Measurements from ENCODE around the gene HSPG2. TPM values are rescaled to one million over a fixed set of nuclear protein-coding genes. Genes with fewer than 3 reads are reported as not detected.
"Not testable (repeated sequence)": the region's sequence is repeated elsewhere in the genome, so short reads cannot be mapped to it uniquely, and the experiment has no call there.

The HSPG2 gene
- polyA plus RNA-seq, 1 donor from 2014 or later = 0.79 TPM

- H3K36me3 ChIP-seq (ENCODE audit: insufficient read depth, low read length) = no peaks in the 10 kb centered on the region
Observed at GRCh38 chr1:21909787-21910503, 27.2 kb downstream of the HSPG2 start.

GRCh38 chr1:21909286-21909759 lies 27.8 kb downstream of the HSPG2 start:
- Histone ChIP-seq H3K4me2 (ENCODE audit: low read length) (no peak overlapping the region), H3K27me3 (ENCODE audit: insufficient read depth, low read depth, low read length) (no peaks in the 10 kb centered on the region), H3K27ac (ENCODE audit: low read length) (no peak overlapping the region)

More at GRCh38 chr1:21909787-21910503, 27.2 kb downstream of the HSPG2 start:
- Histone ChIP-seq H4K20me1 (ENCODE audit: insufficient read depth) (no peaks in the 10 kb centered on the region), H3K9ac (ENCODE audit: low read length) (no peak overlapping the region), H3F3A (ENCODE audit: insufficient read depth, low read length, poor library complexity, severe bottlenecking) (no peaks in the 10 kb centered on the region), H3K27ac (ENCODE audit: low read length) (no peak overlapping the region), H3K79me2 (replicated peaks; ENCODE audit: insufficient read depth, low read length) (no peaks in the 10 kb centered on the region), H2AFZ (ENCODE audit: low read depth, low read length) (no peak overlapping the region), H3K4me3 (ENCODE audit: low read length) (no peak overlapping the region), H3K9me3 (ENCODE audit: low read length) (no peaks in the 10 kb centered on the region), H3K4me2 (ENCODE audit: low read length) (no peak overlapping the region), H3K9me2 (ENCODE audit: insufficient read depth, low read length) (no peaks in the 10 kb centered on the region), H3K27me3 (ENCODE audit: insufficient read depth, low read depth, low read length) (no peaks in the 10 kb centered on the region)
- TF ChIP-seq, protein P1, sequence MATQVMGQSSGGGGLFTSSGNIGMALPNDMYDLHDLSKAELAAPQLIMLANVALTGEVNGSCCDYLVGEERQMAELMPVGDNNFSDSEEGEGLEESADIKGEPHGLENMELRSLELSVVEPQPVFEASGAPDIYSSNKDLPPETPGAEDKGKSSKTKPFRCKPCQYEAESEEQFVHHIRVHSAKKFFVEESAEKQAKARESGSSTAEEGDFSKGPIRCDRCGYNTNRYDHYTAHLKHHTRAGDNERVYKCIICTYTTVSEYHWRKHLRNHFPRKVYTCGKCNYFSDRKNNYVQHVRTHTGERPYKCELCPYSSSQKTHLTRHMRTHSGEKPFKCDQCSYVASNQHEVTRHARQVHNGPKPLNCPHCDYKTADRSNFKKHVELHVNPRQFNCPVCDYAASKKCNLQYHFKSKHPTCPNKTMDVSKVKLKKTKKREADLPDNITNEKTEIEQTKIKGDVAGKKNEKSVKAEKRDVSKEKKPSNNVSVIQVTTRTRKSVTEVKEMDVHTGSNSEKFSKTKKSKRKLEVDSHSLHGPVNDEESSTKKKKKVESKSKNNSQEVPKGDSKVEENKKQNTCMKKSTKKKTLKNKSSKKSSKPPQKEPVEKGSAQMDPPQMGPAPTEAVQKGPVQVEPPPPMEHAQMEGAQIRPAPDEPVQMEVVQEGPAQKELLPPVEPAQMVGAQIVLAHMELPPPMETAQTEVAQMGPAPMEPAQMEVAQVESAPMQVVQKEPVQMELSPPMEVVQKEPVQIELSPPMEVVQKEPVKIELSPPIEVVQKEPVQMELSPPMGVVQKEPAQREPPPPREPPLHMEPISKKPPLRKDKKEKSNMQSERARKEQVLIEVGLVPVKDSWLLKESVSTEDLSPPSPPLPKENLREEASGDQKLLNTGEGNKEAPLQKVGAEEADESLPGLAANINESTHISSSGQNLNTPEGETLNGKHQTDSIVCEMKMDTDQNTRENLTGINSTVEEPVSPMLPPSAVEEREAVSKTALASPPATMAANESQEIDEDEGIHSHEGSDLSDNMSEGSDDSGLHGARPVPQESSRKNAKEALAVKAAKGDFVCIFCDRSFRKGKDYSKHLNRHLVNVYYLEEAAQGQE (IDR thresholded peaks at IDR 0.05; ENCODE audit: borderline replicate concordance) = no peak
- TF ChIP-seq EP300 (conservative IDR thresholded peaks at IDR 0.05; ENCODE audit: poor library complexity, severe bottlenecking) (no peak), TAF1 (IDR thresholded peaks at IDR 0.05; ENCODE audit: low read depth) (no peak), MXI1 (conservative IDR thresholded peaks at IDR 0.05; ENCODE audit: poor library complexity, severe bottlenecking) (no peak), RAD21 (conservative IDR thresholded peaks at IDR 0.05) (no peak), POLR2AphosphoS5 (IDR thresholded peaks at IDR 0.05) (no peak)

GRCh38 chr1:21907737-21908534 lies 29.2 kb downstream of the HSPG2 start:
- not testable (repeated sequence) for H3K4me3 ChIP-seq (ENCODE audit: low read length); H3K9me2 ChIP-seq (ENCODE audit: insufficient read depth, low read length); H3K79me2 ChIP-seq (replicated peaks; ENCODE audit: insufficient read depth, low read length); H3K9ac ChIP-seq (ENCODE audit: low read length); H3K27me3 ChIP-seq (ENCODE audit: insufficient read depth, low read depth, low read length); H3K9me3 ChIP-seq (ENCODE audit: low read length); H4K20me1 ChIP-seq (ENCODE audit: insufficient read depth); H3K27ac ChIP-seq (ENCODE audit: low read length); H3K36me3 ChIP-seq (ENCODE audit: insufficient read depth, low read length); H2AFZ ChIP-seq (ENCODE audit: low read depth, low read length); H3F3A ChIP-seq (ENCODE audit: insufficient read depth, low read length, poor library complexity, severe bottlenecking); H3K4me2 ChIP-seq (ENCODE audit: low read length)

More at GRCh38 chr1:21909286-21909759, 27.8 kb downstream of the HSPG2 start:
- Histone ChIP-seq H3F3A (ENCODE audit: insufficient read depth, low read length, poor library complexity, severe bottlenecking) (no peaks in the 10 kb centered on the region), H2AFZ (ENCODE audit: low read depth, low read length) (no peak overlapping the region), H4K20me1 (ENCODE audit: insufficient read depth) (no peaks in the 10 kb centered on the region), H3K9me3 (ENCODE audit: low read length) (no peaks in the 10 kb centered on the region), H3K4me3 (ENCODE audit: low read length) (no peak overlapping the region), H3K36me3 (ENCODE audit: insufficient read depth, low read length) (no peaks in the 10 kb centered on the region), H3K9ac (ENCODE audit: low read length) (no peak overlapping the region), H3K9me2 (ENCODE audit: insufficient read depth, low read length) (no peaks in the 10 kb centered on the region), H3K79me2 (replicated peaks; ENCODE audit: insufficient read depth, low read length) (no peaks in the 10 kb centered on the region)
- TF ChIP-seq RAD21 (conservative IDR thresholded peaks at IDR 0.05) (no peak), SMC3 (conservative IDR thresholded peaks at IDR 0.05; ENCODE audit: poor library complexity) (no peak)
- TF ChIP-seq, protein P1 (IDR thresholded peaks at IDR 0.05; ENCODE audit: borderline replicate concordance) = no peak

All from neural cell (in vitro differentiated cells).